ENCODE data around the gene NDUFB3. TPM values are rescaled to one million over a fixed set of nuclear protein-coding genes. Genes with fewer than 3 reads are reported as not detected.

The NDUFB3 gene
- total and polyA plus RNA-seq, 7 donors, result 85.3 to 370 (median 97.9) TPM

DNA sequence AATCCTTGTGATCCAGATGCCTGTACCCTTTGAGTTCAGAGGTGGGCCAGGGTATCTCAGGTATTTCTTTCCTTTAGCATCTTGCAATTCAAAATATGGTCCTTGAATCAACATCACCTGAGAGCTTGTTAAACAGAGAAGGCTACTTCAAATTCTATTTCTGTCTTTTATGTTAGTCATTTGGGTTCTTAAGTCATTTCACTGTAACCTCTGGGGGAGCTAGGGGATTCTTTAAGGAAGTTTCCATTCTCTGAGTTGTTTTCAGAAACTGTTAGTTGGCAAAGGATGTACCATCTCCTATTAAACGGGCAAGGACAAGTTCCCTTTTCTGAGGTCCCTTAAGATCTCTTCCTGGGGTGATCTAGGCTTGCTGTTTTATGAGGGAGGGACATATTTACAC lies 60.7 kb downstream of the NDUFB3 start:
- TF ChIP-seq EP300 (IDR thresholded peaks at IDR 0.05) (no peak), POLR2A (IDR thresholded peaks at IDR 0.05) (no peak), POLR2AphosphoS5 (IDR thresholded peaks at IDR 0.05) (no peak)
- TF ChIP-seq, protein P1, sequence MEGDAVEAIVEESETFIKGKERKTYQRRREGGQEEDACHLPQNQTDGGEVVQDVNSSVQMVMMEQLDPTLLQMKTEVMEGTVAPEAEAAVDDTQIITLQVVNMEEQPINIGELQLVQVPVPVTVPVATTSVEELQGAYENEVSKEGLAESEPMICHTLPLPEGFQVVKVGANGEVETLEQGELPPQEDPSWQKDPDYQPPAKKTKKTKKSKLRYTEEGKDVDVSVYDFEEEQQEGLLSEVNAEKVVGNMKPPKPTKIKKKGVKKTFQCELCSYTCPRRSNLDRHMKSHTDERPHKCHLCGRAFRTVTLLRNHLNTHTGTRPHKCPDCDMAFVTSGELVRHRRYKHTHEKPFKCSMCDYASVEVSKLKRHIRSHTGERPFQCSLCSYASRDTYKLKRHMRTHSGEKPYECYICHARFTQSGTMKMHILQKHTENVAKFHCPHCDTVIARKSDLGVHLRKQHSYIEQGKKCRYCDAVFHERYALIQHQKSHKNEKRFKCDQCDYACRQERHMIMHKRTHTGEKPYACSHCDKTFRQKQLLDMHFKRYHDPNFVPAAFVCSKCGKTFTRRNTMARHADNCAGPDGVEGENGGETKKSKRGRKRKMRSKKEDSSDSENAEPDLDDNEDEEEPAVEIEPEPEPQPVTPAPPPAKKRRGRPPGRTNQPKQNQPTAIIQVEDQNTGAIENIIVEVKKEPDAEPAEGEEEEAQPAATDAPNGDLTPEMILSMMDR (IDR thresholded peaks at IDR 0.05), result no peak
- no peak for DNase-seq
- intact Hi-C loops (cut with DNase I), result no loop called here
- Histone ChIP-seq H3K4me1 (peaks cover 0 to 46% (median 36%) of the 10 kb centered on the region in 4 donors), H3K9me3 (no peaks in the 10 kb centered on the region), H3K4me3 (no peak overlapping the region), H3K36me3 (peaks cover 0 to 40% (median 28%) of the 10 kb centered on the region in 4 donors), H3K27me3 (no peaks in the 10 kb centered on the region), H3K27ac (peak overlapping the region in 2 of 4 donors; percentile 38 to 44)
- 39 to 40% methylated on average over 1 of the region's 1 CpG for WGBS, 2 donors

Small RNAs within 50 kb of the gene (small RNA-seq; reads per million reads assigned to genes)
- 0 reads per million in 3 donors for gene RNU6-1206P

Other genes with a start within 250 kb of the NDUFB3 start
- 100 to 1,000 TPM; 150 to 229 (median 195) TPM for gene CLK1, start 207.3 kb upstream of the NDUFB3 start, total RNA-seq
- 10 to 100 TPM; 44.4 to 87.1 (median 76.1) TPM for gene CLK1, start 207.3 kb upstream of the NDUFB3 start, polyA plus RNA-seq
- 100 to 1,000 TPM in 1 of 4 donors, 10 to 100 TPM in 3; 11.8 to 116 (median 22.2) TPM for gene PPIL3, start 182.9 kb upstream of the NDUFB3 start, total RNA-seq
- gene PPIL3, start 182.9 kb upstream of the NDUFB3 start, polyA plus RNA-seq, result 10 to 100 TPM; 13.5 to 36.0 (median 30.3) TPM
- 10 to 100 TPM in 3 of 4 donors, 1 to 10 TPM in 1; 9.8 to 23.5 (median 15.9) TPM for gene NIF3L1, start 182.6 kb upstream of the NDUFB3 start, total RNA-seq
- 10 to 100 TPM; 24.6 to 30.7 (median 29.1) TPM for gene NIF3L1, start 182.6 kb upstream of the NDUFB3 start, polyA plus RNA-seq
- gene ORC2, start 108.3 kb upstream of the NDUFB3 start, total RNA-seq, result 10 to 100 TPM; 12.9 to 19.3 (median 15.7) TPM
- gene ORC2, start 108.3 kb upstream of the NDUFB3 start, polyA plus RNA-seq, result 10 to 100 TPM in 1 of 3 donors, 1 to 10 TPM in 2; 3.6 to 12.9 (median 5.8) TPM
- 10 to 100 TPM; 13.6 to 20.2 (median 18.7) TPM for gene HYCC2, start 330 bp upstream of the NDUFB3 start, total RNA-seq
- gene HYCC2, start 330 bp upstream of the NDUFB3 start, polyA plus RNA-seq, result 10 to 100 TPM in 1 of 3 donors, 1 to 10 TPM in 2; 4.8 to 10.9 (median 7.8) TPM
- gene CFLAR, start 44.2 kb downstream of the NDUFB3 start, total RNA-seq, result 100 to 1,000 TPM; 113 to 243 (median 195) TPM
- 10 to 100 TPM; 32.4 to 92.6 (median 36.8) TPM for gene CFLAR, start 44.2 kb downstream of the NDUFB3 start, polyA plus RNA-seq
- 10 to 100 TPM in 1 of 4 donors, 1 to 10 TPM in 3; 3.9 to 18.3 (median 5.0) TPM for gene CASP10, start 111.1 kb downstream of the NDUFB3 start, total RNA-seq
- gene CASP10, start 111.1 kb downstream of the NDUFB3 start, polyA plus RNA-seq, result 10 to 100 TPM; 11.4 to 26.9 (median 18.0) TPM
- 10 to 100 TPM in 1 of 4 donors, 1 to 10 TPM in 3; 4.9 to 13.0 (median 8.4) TPM for gene CASP8, start 188.5 kb downstream of the NDUFB3 start, total RNA-seq
- gene CASP8, start 188.5 kb downstream of the NDUFB3 start, polyA plus RNA-seq, result 10 to 100 TPM; 15.6 to 28.7 (median 18.7) TPM